PC-3 (cell line): ENCODE data around the gene TSHZ3.

Experiments
- EZH2 ChIP-seq: fragments of 300-600 bp; sonication (generic); IDR thresholded peaks from one replicate; pipeline ENCODE4 v1.6.1; 2017; ENCODE audit warnings: antibody characterized with exemption, mild to moderate bottlenecking, low read length; ENCODE audit not compliant: unreplicated experiment
- TF ChIP-seq, protein P1 (sequence below): fragments of 300-600 bp; sonication (generic); conservative IDR thresholded peaks from 2 replicates; pipeline ENCODE4 v1.5.1; 2017; ENCODE audit warnings: antibody characterized with exemption, low read depth, mild to moderate bottlenecking, low read length

DNA sequence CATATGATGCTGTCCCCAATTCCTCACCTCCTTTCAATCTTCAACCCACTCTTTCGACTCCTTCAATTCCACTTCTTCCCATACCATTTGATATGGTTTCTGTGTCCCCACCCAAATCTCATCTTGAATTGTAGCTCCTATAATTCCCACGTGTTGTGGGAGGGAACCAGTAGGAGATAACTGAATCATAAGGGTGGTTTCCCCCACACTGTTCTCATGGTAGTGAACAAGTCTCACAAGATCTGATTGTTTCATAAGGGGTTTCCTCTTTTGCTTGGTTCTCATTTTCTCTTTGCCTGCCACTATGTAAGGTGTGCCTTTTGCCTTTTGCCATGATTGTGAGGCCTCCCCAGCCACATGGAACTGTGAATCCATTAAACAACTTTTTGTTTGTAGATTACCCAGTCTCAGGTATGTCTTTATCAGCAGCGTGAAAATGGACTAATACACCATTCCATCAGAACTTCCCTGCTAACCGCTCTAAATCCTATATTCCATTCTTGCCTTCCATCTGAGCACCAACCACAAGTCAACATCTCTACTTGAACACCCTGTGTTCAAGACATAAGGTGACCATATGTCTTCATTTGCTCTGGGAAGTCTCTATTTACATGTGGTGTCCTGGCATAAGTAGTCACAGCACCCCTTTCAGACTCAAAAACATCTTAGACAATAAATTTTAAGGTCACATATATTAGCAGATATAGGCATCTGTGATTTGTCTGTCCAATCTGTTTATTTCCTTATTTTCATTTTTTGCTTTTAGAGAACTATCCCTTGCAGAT is 122.9 kb downstream of the TSHZ3 start:
- TF ChIP-seq, protein P1, sequence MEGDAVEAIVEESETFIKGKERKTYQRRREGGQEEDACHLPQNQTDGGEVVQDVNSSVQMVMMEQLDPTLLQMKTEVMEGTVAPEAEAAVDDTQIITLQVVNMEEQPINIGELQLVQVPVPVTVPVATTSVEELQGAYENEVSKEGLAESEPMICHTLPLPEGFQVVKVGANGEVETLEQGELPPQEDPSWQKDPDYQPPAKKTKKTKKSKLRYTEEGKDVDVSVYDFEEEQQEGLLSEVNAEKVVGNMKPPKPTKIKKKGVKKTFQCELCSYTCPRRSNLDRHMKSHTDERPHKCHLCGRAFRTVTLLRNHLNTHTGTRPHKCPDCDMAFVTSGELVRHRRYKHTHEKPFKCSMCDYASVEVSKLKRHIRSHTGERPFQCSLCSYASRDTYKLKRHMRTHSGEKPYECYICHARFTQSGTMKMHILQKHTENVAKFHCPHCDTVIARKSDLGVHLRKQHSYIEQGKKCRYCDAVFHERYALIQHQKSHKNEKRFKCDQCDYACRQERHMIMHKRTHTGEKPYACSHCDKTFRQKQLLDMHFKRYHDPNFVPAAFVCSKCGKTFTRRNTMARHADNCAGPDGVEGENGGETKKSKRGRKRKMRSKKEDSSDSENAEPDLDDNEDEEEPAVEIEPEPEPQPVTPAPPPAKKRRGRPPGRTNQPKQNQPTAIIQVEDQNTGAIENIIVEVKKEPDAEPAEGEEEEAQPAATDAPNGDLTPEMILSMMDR, result no peak
- no peak for TF ChIP-seq EZH2
